Fibroblast of pulmonary artery (primary cell): ENCODE measurements around the gene COL6A3.
"Not testable (repeated sequence)": the region's sequence is repeated elsewhere in the genome, so short reads cannot be mapped to it uniquely, and the experiment has no call there.

Experiments
- DNase-seq: peaks from one replicate; pipeline ENCODE4 v3.0.0-alpha.2; 2010; ENCODE audit warnings: low read depth
- H3K4me3 ChIP-seq: replicated peaks from 2 replicates; pipeline ENCODE4 v1.5.1; 2011; ENCODE audit warnings: low read depth, mild to moderate bottlenecking, control low read depth, low read length, moderate library complexity
- TF ChIP-seq, protein P1 (sequence below): IDR thresholded peaks from 2 replicates; pipeline ENCODE4 v1.5.1; 2011; ENCODE audit warnings: mild to moderate bottlenecking, control low read depth, low read length, inconsistent platforms; ENCODE audit errors: missing control alignments

Gene COL6A3

GRCh38 chr2:237307474-237307873, 106.5 kb downstream of the COL6A3 start:
- DNase-seq, result no peak
- TF ChIP-seq, protein P1, sequence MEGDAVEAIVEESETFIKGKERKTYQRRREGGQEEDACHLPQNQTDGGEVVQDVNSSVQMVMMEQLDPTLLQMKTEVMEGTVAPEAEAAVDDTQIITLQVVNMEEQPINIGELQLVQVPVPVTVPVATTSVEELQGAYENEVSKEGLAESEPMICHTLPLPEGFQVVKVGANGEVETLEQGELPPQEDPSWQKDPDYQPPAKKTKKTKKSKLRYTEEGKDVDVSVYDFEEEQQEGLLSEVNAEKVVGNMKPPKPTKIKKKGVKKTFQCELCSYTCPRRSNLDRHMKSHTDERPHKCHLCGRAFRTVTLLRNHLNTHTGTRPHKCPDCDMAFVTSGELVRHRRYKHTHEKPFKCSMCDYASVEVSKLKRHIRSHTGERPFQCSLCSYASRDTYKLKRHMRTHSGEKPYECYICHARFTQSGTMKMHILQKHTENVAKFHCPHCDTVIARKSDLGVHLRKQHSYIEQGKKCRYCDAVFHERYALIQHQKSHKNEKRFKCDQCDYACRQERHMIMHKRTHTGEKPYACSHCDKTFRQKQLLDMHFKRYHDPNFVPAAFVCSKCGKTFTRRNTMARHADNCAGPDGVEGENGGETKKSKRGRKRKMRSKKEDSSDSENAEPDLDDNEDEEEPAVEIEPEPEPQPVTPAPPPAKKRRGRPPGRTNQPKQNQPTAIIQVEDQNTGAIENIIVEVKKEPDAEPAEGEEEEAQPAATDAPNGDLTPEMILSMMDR, result no peak
- no peak overlapping the region for H3K4me3 ChIP-seq

GRCh38 chr2:237306787-237307170, 107.2 kb downstream of the COL6A3 start:
- TF ChIP-seq, protein P1, result no peak
- H3K4me3 ChIP-seq, result no peak overlapping the region
- DNase-seq, result no peak

GRCh38 chr2:237306083-237306786, 107.7 kb downstream of the COL6A3 start:
- H3K4me3 ChIP-seq, result no peak overlapping the region
- TF ChIP-seq, protein P1, result no peak
- DNase-seq, result no peak

DNA sequence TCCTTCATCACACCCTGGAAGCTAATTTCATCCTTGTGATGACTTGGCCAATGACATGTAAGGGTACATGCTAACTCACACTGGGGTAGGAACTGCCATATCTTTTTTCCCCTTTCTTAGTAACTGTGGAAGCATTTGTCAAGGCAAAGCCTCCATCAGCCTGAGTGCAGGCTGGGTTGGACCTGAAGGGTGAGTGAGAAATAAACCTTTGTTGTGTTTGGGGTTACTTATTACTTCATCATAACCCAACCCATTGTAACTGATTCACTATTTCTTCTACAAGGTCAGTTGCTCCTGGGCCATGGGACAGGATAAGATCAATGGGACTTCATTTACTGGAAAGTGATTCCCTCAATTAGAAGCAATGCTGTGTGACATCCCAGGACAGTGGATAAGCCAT, 108.4 kb downstream of the COL6A3 start:
- DNase-seq, result no peak
- no peak overlapping the region for H3K4me3 ChIP-seq
- TF ChIP-seq, protein P1, result no peak

DNA sequence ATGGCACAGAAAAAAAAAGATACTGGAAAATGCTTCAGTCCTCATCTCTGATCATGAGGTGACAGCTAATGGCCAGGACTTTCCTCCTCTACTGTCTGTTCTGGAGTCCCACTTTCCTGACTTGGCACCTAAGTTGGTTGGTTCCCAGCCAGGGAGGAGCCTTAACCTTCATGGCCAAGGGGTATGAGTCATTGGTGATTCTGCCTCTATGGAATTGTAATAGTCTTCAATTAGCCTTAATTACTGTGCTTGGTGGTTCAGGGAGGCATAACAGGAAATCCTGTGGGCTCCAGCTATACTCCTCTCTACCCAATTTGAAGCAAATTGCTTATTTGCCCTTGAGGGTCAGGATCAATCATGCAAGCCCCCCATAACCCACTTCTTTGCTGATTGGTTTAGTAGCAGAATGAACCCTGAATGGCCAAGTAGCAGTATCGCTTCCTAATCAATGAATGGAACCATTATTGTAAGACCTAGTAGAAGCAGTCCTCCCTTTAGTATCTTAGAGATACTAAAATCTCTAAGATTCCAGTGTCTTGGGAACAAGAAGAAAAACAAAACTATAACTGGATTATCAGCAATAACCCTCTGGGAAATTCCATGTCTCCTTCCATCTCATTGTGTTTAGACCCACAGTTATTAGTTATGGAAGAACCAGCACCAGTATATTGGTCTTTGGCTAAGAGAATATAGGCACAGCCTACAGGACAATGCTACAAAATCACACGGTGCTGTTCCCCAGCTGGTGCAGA, 109.0 kb downstream of the COL6A3 start:
- no peak overlapping the region for H3K4me3 ChIP-seq
- TF ChIP-seq, protein P1, result no peak
- DNase-seq, result peak; percentile 65

DNA sequence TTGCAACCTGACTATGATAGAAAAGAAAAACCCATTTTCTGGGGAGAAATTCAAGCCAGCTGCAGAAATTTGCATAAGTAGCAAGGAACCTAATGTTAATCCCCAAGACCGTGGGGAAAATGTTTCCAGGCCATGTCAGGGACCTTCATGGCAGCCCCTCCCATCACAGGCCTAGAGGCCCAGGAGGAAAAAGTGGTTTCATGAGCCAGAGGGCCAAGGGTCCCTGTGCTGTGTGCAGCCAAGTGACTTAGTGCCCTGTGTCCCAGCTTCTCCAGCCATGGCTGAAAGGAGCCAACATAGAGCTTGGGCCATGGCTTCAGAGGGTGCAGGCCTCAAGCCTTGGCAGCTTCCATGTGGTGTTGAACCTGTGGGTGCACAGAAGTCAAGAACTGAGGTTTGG, 110.7 kb downstream of the COL6A3 start:
- DNase-seq, H3K4me3 ChIP-seq: not testable (repeated sequence)

- DNase-seq, result no peak
- no peak overlapping the region for H3K4me3 ChIP-seq
- TF ChIP-seq, protein P1, result no peak
These were observed 112.4 kb downstream of the COL6A3 start for GRCh38 chr2:237301595-237301994.
